Measurements from ENCODE around the gene CEP152. TPM values are rescaled to one million over a fixed set of nuclear protein-coding genes. Genes with fewer than 3 reads are reported as not detected.
A peak's percentile ranks its signal among the peaks of the same experiment; 100 is the strongest.
"Not testable (repeated sequence)": the region's sequence is repeated elsewhere in the genome, so short reads cannot be mapped to it uniquely, and the experiment has no call there.

Gene CEP152
- total RNA-seq, 2 experiments from 2014 or later, result 41.5 to 43.1 TPM

DNA sequence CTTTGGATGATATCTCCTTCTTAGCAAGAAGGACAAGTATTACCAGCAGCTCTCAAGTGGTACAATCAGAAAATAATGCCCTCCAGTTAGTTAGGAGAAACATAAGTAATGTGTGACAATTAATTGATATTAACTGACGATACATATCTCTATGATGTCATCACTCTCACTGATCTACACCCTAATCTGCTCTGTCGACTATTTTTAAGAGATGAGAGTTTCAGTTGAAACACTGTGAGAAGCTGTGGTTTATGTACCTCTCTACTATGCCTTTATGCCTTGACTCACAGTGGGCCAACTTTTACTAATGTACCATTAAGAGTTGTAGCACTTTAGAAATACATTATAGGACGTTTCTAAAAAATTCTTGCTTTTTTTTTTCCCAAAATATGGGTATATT is 8.6 kb downstream of the CEP152 start:
- no peak overlapping the region for H3K27ac Mint-ChIP-seq
- no peak for DNase-seq
- H3K4me1 Mint-ChIP-seq, result peaks cover 79% of the 10 kb centered on the region
- no peaks in the 10 kb centered on the region for H3K27me3 Mint-ChIP-seq
- H3K4me3 Mint-ChIP-seq, result no peak overlapping the region
- ChIA-PET CTCF (interaction anchor here (0.5 to 2.2 kb wide), 4 partner anchors 8 to 446 kb away, joined by 3 to 17 read pairs (median 8); partner anchors contain the start of gene CEP152), POLR2A (interaction anchor here (0.7 to 2.7 kb wide), 2 partner anchors 8 to 31 kb away, joined by 4 to 24 read pairs; partner anchors contain the start of gene CEP152)
- H3K9me3 Mint-ChIP-seq, result no peaks in the 10 kb centered on the region
- H3K36me3 Mint-ChIP-seq (ENCODE audit: low read depth), result peaks cover 49% of the 10 kb centered on the region

DNA sequence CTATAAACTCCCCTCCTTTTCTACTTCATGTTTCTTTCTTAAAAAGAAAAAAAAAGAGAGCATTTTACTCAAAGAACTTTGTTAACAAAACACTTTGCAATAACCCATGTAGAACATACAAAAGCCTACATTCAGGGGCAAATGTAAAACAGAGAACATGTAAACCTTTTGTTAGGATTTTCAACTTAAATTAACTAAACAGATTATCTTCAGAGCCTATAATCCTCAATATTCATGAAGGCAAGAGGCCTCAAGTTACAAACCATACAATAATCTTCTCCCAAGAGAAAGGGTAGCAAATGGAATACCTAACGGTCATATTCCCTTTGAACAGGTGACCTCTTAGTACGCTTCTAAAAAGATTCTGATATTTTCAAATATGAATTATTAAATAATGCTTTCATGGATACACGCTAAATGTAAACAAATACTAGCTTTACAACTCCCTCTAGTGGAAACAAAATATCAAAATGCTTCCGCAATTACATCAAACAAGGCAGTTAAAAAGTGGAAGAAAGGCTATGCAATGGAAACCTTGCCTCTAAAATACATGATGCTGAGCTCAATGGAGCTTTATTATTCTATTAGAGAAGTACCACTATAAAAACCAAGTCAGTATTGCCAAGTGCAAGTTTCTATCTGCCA is 9.9 kb downstream of the CEP152 start:
- ChIA-PET CTCF (interaction anchor here (0.6 to 2.2 kb wide), 8 partner anchors 9 to 443 kb away, joined by 3 to 17 read pairs (median 3); partner anchors contain the start of genes CEP152 and SECISBP2L), POLR2A (interaction anchor here (0.6 to 2.7 kb wide), 3 partner anchors 10 to 341 kb away, joined by 4 to 24 read pairs (median 4); partner anchors contain the start of genes CEP152 and EID1)
- H3K9me3 Mint-ChIP-seq, result no peaks in the 10 kb centered on the region
- H3K4me1 Mint-ChIP-seq, result peaks cover 78% of the 10 kb centered on the region
- H3K4me3 Mint-ChIP-seq, result no peak overlapping the region
- DNase-seq, result no peak
- peaks cover 62% of the 10 kb centered on the region for H3K36me3 Mint-ChIP-seq (ENCODE audit: low read depth)
- H3K27me3 Mint-ChIP-seq, result no peaks in the 10 kb centered on the region
- H3K27ac Mint-ChIP-seq, result no peak overlapping the region

DNA sequence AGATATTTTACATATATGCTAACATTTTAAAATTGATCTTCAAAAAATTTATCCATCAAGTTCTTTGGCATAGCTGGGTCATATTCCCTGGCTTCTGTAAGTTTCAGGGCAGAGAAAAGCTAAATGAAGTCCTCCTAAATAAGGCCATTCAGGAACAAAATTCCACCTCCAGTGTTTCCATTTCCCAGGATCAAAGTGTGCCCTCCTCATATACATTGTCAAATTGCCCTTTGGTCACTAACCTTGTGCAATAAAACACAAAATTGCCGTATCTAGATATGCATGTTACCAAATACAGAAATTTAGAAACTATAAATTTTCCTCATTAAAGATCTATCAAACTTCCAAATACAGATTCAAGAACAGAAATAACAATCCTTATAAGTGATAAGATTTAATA is 10.6 kb downstream of the CEP152 start:
- no peak overlapping the region for H3K4me3 Mint-ChIP-seq
- H3K27me3 Mint-ChIP-seq, result no peaks in the 10 kb centered on the region
- H3K36me3 Mint-ChIP-seq (ENCODE audit: low read depth), result peaks cover 63% of the 10 kb centered on the region
- H3K27ac Mint-ChIP-seq, result no peak overlapping the region
- no peak for DNase-seq
- POLR2A ChIA-PET, result no interaction called here
- CTCF ChIA-PET, result interaction anchor here (2.1 kb wide), 1 partner anchor 10 kb away, joined by 6 read pairs; the partner anchor contains the start of gene CEP152
- H3K4me1 Mint-ChIP-seq, result peaks cover 78% of the 10 kb centered on the region
- H3K9me3 Mint-ChIP-seq, result no peaks in the 10 kb centered on the region

DNA sequence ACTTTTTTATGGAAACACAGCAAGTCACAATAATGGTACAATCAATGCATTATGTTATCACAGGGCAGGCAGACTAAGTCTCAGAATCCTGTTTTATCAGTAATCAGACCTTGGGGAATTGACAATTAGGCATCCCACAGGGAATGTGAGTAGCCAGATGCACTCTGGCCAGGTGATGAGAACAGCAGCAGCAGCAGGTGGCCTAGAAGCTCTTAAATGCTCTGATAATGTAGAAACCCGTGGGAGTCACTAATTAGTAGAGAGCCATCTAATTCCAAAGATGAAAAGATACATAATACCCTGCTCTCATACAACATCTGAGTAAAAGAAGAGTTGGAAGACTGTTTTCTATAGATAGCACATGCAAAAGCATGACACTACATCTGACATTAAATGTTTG is 12.6 kb downstream of the CEP152 start:
- Mint-ChIP-seq H3K36me3 (ENCODE audit: low read depth) (peaks cover 52% of the 10 kb centered on the region), H3K9me3 (no peaks in the 10 kb centered on the region), H3K4me1 (peaks cover 70% of the 10 kb centered on the region), H3K4me3 (no peak overlapping the region), H3K27ac (no peak overlapping the region), H3K27me3 (no peaks in the 10 kb centered on the region)
- DNase-seq, result no peak
- CTCF ChIA-PET, result interaction anchor here (1.1 to 2.1 kb wide), 2 partner anchors 12 to 348 kb away, joined by 5 to 6 read pairs; partner anchors contain the start of gene CEP152
- POLR2A ChIA-PET, result interaction anchor here (1.2 to 3.2 kb wide), 2 partner anchors 11 to 12 kb away, joined by 3 to 16 read pairs; partner anchors contain the start of gene CEP152

DNA sequence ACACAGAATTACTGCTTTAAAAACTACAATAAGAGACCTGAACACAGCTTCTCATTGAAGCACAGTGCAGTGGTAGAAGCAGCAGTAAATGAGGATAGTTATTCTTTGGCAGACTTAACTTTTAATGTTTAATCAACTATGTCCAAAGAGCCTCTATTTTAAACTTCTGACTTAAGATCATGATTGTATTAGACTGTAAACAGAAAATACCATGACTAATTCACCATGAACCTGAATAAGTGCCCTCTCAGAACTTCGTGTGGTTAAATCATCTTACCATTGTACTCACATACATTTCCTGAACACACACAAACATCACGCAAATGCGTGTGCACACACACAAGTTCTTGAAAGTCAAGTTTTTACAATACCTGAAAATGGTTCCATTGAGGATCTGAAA is 13.9 kb downstream of the CEP152 start:
- POLR2A ChIA-PET, result interaction anchor here (1.3 to 3.2 kb wide), 2 partner anchors 9 to 13 kb away, joined by 4 to 16 read pairs; partner anchors contain the start of gene CEP152
- no peaks in the 10 kb centered on the region for H3K9me3 Mint-ChIP-seq
- peak overlapping the region; percentile 84 for H3K27ac Mint-ChIP-seq
- peak overlapping the region; percentile 39 for H3K4me3 Mint-ChIP-seq
- peaks cover 58% of the 10 kb centered on the region for H3K36me3 Mint-ChIP-seq (ENCODE audit: low read depth)
- H3K27me3 Mint-ChIP-seq, result no peaks in the 10 kb centered on the region
- peaks cover 57% of the 10 kb centered on the region for H3K4me1 Mint-ChIP-seq
- CTCF ChIA-PET, result interaction anchor here (1.1 kb wide), 1 partner anchor 349 kb away, joined by 5 read pairs; no protein-coding TSS in a partner anchor
- no peak for DNase-seq

DNA sequence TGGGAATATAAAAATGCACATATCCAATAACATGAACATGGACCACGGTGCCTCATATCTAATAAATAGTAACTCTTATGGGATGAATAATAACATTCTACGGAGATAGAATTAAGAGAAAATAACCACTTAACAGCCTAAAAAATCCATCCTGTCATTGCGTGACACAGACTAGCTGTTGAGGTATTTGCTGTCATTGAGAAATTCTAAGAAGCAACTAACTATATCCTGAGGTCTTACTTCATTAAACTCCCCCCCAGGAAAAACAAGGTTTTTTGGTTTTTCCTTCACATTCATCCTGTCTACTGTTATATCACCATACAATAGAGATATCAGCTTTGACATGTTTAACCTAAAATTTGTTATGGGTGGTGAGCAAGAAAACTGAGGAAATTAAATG is 14.3 kb downstream of the CEP152 start:
- Mint-ChIP-seq H3K36me3 (ENCODE audit: low read depth) (peaks cover 60% of the 10 kb centered on the region), H3K27ac (peak overlapping the region; percentile 84), H3K4me1 (peaks cover 57% of the 10 kb centered on the region), H3K9me3 (no peaks in the 10 kb centered on the region), H3K27me3 (no peaks in the 10 kb centered on the region), H3K4me3 (peak overlapping the region; percentile 7)
- ChIA-PET CTCF (no interaction called here), POLR2A (interaction anchor here (1.3 to 3.2 kb wide), 2 partner anchors 10 to 14 kb away, joined by 4 to 16 read pairs; partner anchors contain the start of gene CEP152)
- no peak for DNase-seq

GRCh38 chr15:48795901-48796300 is 15.0 kb downstream of the CEP152 start:
- DNase-seq, result no peak
- H3K4me3 Mint-ChIP-seq, result no peak overlapping the region
- POLR2A ChIA-PET, result interaction anchor here (1.3 kb wide), 1 partner anchor 10 kb away, joined by 4 read pairs; no protein-coding TSS in a partner anchor
- CTCF ChIA-PET, result no interaction called here
- H3K27me3 Mint-ChIP-seq, result no peaks in the 10 kb centered on the region
- peaks cover 62% of the 10 kb centered on the region for H3K36me3 Mint-ChIP-seq (ENCODE audit: low read depth)
- H3K4me1 Mint-ChIP-seq, result peaks cover 52% of the 10 kb centered on the region
- no peaks in the 10 kb centered on the region for H3K9me3 Mint-ChIP-seq
- peak overlapping the region; percentile 33 for H3K27ac Mint-ChIP-seq

- H3K4me1 Mint-ChIP-seq, result peaks cover 41% of the 10 kb centered on the region
- peak overlapping the region; percentile 68 for H3K27ac Mint-ChIP-seq
- H3K4me3 Mint-ChIP-seq, result no peak overlapping the region
- H3K9me3 Mint-ChIP-seq, result no peaks in the 10 kb centered on the region
- no peak for DNase-seq
- no peaks in the 10 kb centered on the region for H3K27me3 Mint-ChIP-seq
- CTCF ChIA-PET, result no interaction called here
- POLR2A ChIA-PET, result interaction anchor here (3.3 kb wide), 1 partner anchor 16 kb away, joined by 9 read pairs; the partner anchor contains the start of gene CEP152
- peaks cover 62% of the 10 kb centered on the region for H3K36me3 Mint-ChIP-seq (ENCODE audit: low read depth)
These were observed 16.2 kb downstream of the CEP152 start for GRCh38 chr15:48794697-48795134.

DNA sequence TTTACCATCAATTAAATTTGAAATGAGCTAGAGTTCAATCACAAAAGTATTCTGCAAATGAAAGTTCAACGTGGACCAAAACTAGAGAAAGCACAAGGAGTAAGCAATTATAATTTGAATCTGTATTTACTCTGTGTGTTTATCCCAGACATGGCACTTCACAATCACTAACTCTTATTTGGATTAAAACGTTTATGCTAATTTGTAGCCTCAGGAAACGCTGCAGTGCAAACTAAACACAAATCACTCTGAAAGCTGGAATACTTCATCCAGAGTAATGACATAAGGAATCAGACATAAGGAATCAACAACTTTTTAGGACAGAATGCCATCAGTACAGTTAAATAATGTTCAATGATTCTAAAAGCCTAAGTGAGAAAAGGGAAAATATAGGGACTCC is 18.5 kb downstream of the CEP152 start:
- Mint-ChIP-seq H3K4me1 (peaks cover 26% of the 10 kb centered on the region), H3K27ac (no peak overlapping the region), H3K9me3 (no peaks in the 10 kb centered on the region), H3K27me3 (no peaks in the 10 kb centered on the region), H3K36me3 (ENCODE audit: low read depth) (peaks cover 72% of the 10 kb centered on the region), H3K4me3 (no peak overlapping the region)
- ChIA-PET CTCF (interaction anchor here (3.5 kb wide), 1 partner anchor 9 kb away, joined by 17 read pairs; no protein-coding TSS in a partner anchor), POLR2A (interaction anchor here (3.3 kb wide), 1 partner anchor 19 kb away, joined by 9 read pairs; the partner anchor contains the start of gene CEP152)
- no peak for DNase-seq

DNA sequence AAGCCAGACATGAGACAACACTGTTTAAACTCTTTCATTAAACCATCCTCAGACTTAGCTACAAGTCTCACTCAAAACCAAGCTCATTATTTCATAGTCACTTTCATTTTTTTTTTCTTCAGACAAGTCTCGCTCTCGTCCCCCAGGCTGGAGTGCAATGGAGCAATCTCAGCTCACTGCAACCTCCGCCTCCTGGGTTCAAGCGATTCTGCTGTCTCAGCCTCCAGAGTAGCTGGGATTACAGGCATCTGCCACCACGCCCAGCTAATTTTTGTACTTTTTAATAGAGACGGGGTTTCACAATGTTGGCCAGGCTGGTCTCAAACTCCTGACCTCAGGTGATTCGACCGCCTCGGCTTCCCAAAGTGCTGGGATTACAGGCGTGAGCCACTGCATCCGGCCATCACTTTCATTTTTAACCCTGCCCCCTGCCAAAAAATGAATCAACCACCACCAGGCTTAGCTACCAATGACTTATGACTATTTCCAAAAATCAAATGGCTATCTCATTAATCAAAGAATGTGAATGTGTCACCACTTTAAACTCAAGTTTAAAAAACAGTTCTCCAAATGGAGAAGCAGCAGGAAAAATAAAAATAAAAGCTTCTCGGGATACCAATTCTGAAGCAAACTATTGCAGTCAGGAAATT is 20.3 kb downstream of the CEP152 start:
- POLR2A ChIA-PET, result interaction anchor here (0.6 to 1.4 kb wide), 4 partner anchors 14 to 49 kb away, joined by 3 to 7 read pairs (median 3); partner anchors contain the start of gene CEP152

GRCh38 chr15:48785712-48786111 is 25.2 kb downstream of the CEP152 start:
- POLR2A ChIA-PET, result interaction anchor here (2.2 kb wide), 1 partner anchor 25 kb away, joined by 10 read pairs; the partner anchor contains the start of gene CEP152
- CTCF ChIA-PET, result interaction anchor here (1.3 kb wide), 2 partner anchors 15 to 25 kb away, joined by 3 to 4 read pairs; partner anchors contain the start of gene CEP152

More for the DNA sequence above, 20.3 kb downstream of the CEP152 start:
- not testable (repeated sequence) for H3K27ac Mint-ChIP-seq, H3K4me1 Mint-ChIP-seq, H3K27me3 Mint-ChIP-seq, H3K4me3 Mint-ChIP-seq, DNase-seq, H3K9me3 Mint-ChIP-seq
- H3K36me3 Mint-ChIP-seq (ENCODE audit: low read depth), result peaks cover 63% of the 10 kb centered on the region
- CTCF ChIA-PET, result interaction anchor here (0.8 to 3.5 kb wide), 2 partner anchors 11 to 14 kb away, joined by 3 to 17 read pairs; no protein-coding TSS in a partner anchor

DNA sequence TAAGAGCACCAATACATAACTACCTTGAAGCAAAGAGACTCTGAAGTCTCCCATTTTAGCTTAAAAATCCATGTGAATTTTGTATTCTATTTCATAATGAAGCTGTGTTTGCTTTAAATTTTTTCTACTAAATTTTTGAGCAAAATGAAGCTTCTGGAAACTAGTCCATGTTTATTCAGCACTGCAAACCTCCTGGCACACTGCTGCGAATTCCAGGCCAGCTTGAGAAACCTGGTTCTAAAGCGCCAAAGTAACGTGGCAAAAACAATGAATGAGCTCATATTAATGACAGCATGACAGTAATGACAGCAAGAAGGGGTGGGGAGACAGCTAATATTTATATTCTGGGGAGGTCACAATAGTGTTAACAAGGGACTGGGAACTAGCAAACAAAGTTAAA is 25.7 kb downstream of the CEP152 start:
- H3K36me3 Mint-ChIP-seq (ENCODE audit: low read depth), result peaks cover 72% of the 10 kb centered on the region
- H3K27me3 Mint-ChIP-seq, result no peaks in the 10 kb centered on the region
- POLR2A ChIA-PET, result interaction anchor here (2.2 kb wide), 1 partner anchor 25 kb away, joined by 10 read pairs; the partner anchor contains the start of gene CEP152

More at GRCh38 chr15:48785712-48786111, 25.2 kb downstream of the CEP152 start:
- Mint-ChIP-seq H3K36me3 (ENCODE audit: low read depth) (peaks cover 72% of the 10 kb centered on the region), H3K9me3 (no peaks in the 10 kb centered on the region), H3K27ac (no peak overlapping the region), H3K4me1 (no peaks in the 10 kb centered on the region), H3K4me3 (no peak overlapping the region), H3K27me3 (no peaks in the 10 kb centered on the region)
- no peak for DNase-seq

More for the DNA sequence above, 25.7 kb downstream of the CEP152 start:
- CTCF ChIA-PET, result no interaction called here
- H3K4me3 Mint-ChIP-seq, result no peak overlapping the region
- no peak for DNase-seq
- no peaks in the 10 kb centered on the region for H3K4me1 Mint-ChIP-seq
- H3K9me3 Mint-ChIP-seq, result no peaks in the 10 kb centered on the region
- no peak overlapping the region for H3K27ac Mint-ChIP-seq
